ENCODE results near the gene GRK6. TPM values are rescaled to one million over a fixed set of nuclear protein-coding genes. Genes with fewer than 3 reads are reported as not detected.

The GRK6 gene
- polyA plus RNA-seq, 1 of the 3 experiments (the other 2 are of a cell fraction): 39.5 TPM

GRCh38 chr5:177377851-177378776 is 48.4 kb upstream of the GRK6 start:
- H2AFZ ChIP-seq (ENCODE audit: low read depth): no peak overlapping the region
- H3K27ac ChIP-seq (ENCODE audit: low read depth in 2 of 2, low read length in 1 of 2): no peak overlapping the region
- no peaks in the 10 kb centered on the region for H4K20me1 ChIP-seq (ENCODE audit: insufficient read depth)
- TF ChIP-seq NFIC (IDR thresholded peaks at IDR 0.05; ENCODE audit: borderline replicate concordance) (no peak), CTCF (IDR thresholded peaks at IDR 0.05) (no peak), SIN3A (IDR thresholded peaks at IDR 0.05; ENCODE audit: borderline replicate concordance, low read depth, low read length) (no peak), EZH2phosphoT487 (IDR thresholded peaks at IDR 0.05; ENCODE audit: borderline replicate concordance, low read depth) (no peak), PBX3 (IDR thresholded peaks at IDR 0.05) (no peak), REST (IDR thresholded peaks at IDR 0.05; ENCODE audit: low read depth, low read length) (no peak), EP300 (IDR thresholded peaks at IDR 0.05; ENCODE audit: borderline replicate concordance in 1 of 2, low read depth in 1 of 2, low read length in 1 of 2) (no peak), GATA2 (CRISPR knock-in tag; IDR thresholded peaks at IDR 0.05) (no peak)
- DNase-seq: no peak
- CTCF ChIA-PET: interaction anchor here (0.9 to 8.3 kb wide), 10 partner anchors 9 to 123 kb away, joined by 3 to 58 read pairs (median 5); partner anchors contain the start of gene DBN1
- H3K79me2 ChIP-seq (ENCODE audit: insufficient read depth): no peaks in the 10 kb centered on the region
- POLR2A ChIA-PET: no interaction called here
- H3K9ac ChIP-seq: no peak overlapping the region
- no peaks in the 10 kb centered on the region for H3K9me3 ChIP-seq
- 90% methylated on average over 7 of the region's 8 CpGs for WGBS (ENCODE audit: low lambda C conversion rate)
- no peak overlapping the region for H3K4me2 ChIP-seq
- H3K4me1 ChIP-seq (ENCODE audit: control insufficient read depth in 1 of 2, insufficient read depth in 2 of 2, low read depth in 1 of 2, low read length in 1 of 2): peaks cover 0 to 7% of the 10 kb centered on the region in 2 experiments; a peak in 2 of 4 replicates
- peaks cover 4% of the 10 kb centered on the region for H3F3A ChIP-seq (replicated peaks; ENCODE audit: insufficient read depth)
- H3K4me3 ChIP-seq (ENCODE audit: low read depth in 2 of 2, low read length in 1 of 2): no peak overlapping the region
- no peaks in the 10 kb centered on the region for H3K36me3 ChIP-seq (replicated peaks in 1 of 2; ENCODE audit: control insufficient read depth in 1 of 2, insufficient read depth in 2 of 2, low read length in 1 of 2)
- no peaks in the 10 kb centered on the region for H3K27me3 ChIP-seq (ENCODE audit: insufficient read depth)
- H3K9me2 ChIP-seq: no peaks in the 10 kb centered on the region
